SK-N-SH (cell line): ENCODE measurements around the gene POLR2A. TPM values are rescaled to one million over a fixed set of nuclear protein-coding genes. Genes with fewer than 3 reads are reported as not detected.
A peak's percentile ranks its signal among the peaks of the same experiment; 100 is the strongest.

Source experiments
- CTCF ChIA-PET: fragments of 300-600, 350-600 bp; formaldehyde crosslinking; extraction: SDS; loops from one replicate; lab custom pipeline; 2021; lab: Yijun Ruan, JAX
- POLR2A ChIA-PET: fragments of 350-600 bp; sonication (Branson Sonifier 250); formaldehyde crosslinking; extraction: SDS; loops from one replicate; lab custom pipeline; 2020; ENCODE audit warnings: antibody characterized with exemption, inconsistent platforms; lab: Yijun Ruan, JAX
- DNase-seq: peaks from one replicate; pipeline ENCODE4 v3.0.0; 2012
- H2AFZ ChIP-seq: fragments of 200-600 bp; sonication (generic); 2 replicates; pipeline ENCODE4 v1.8.1; 2016; ENCODE audit warnings: antibody characterized with exemption, mild to moderate bottlenecking, low read depth
- H3F3A ChIP-seq: fragments of 200-600 bp; sonication (generic); replicated peaks from 2 replicates; pipeline ENCODE3; 2016; ENCODE audit warnings: antibody characterized with exemption, mild to moderate bottlenecking; ENCODE audit not compliant: insufficient read depth
- H3K27ac ChIP-seq, 2 experiments: fragments of 200-500 bp in 1 of 2; fragments of 200-600 bp in 1 of 2; sonication (Bioruptor generic) in 1 of 2; sonication (generic), shearing (Covaris generic) in 1 of 2; 2 replicates each; pipeline versions ENCODE4 v1.5.1 to v1.6.1; 2014 to 2016; ENCODE audit warnings: low read depth in 2 of 2, inconsistent platforms in 1 of 2, low read length in 1 of 2, mild to moderate bottlenecking in 1 of 2, mixed read lengths in 1 of 2
- H3K27me3 ChIP-seq: fragments of 200-600 bp; sonication (generic), shearing (Covaris generic); 2 replicates; pipeline ENCODE4 v1.6.1; 2016; ENCODE audit warnings: mixed run types; ENCODE audit not compliant: insufficient read depth
- H3K36me3 ChIP-seq, 2 experiments: fragments of 200-500 bp in 1 of 2; fragments of 200-600 bp in 1 of 2; sonication (Bioruptor generic) in 1 of 2; sonication (generic) in 1 of 2; replicated peaks in 1 of 2; 2 replicates each; pipeline versions ENCODE3 to v1.5.1; 2014 to 2016; ENCODE audit warnings: low read length in 1 of 2, mild to moderate bottlenecking in 1 of 2; ENCODE audit not compliant: insufficient read depth in 2 of 2, control insufficient read depth in 1 of 2
- H3K4me1 ChIP-seq, 2 experiments: fragments of 200-500 bp in 1 of 2; fragments of 200-600 bp in 1 of 2; sonication (Bioruptor generic) in 1 of 2; sonication (generic), shearing (Covaris generic) in 1 of 2; 2 replicates each; pipeline versions ENCODE4 v1.5.1 to v1.6.1; 2014 to 2016; ENCODE audit warnings: low read depth in 1 of 2, low read length in 1 of 2, mixed run types in 1 of 2; ENCODE audit not compliant: insufficient read depth in 2 of 2, control insufficient read depth in 1 of 2
- H3K4me2 ChIP-seq: fragments of 200-600 bp; sonication (generic), shearing (Covaris generic); 2 replicates; pipeline ENCODE4 v1.6.1; 2017; ENCODE audit warnings: mixed run types
- H3K4me3 ChIP-seq, 2 experiments: fragments of 200-500 bp in 1 of 2; fragments of 200-600 bp in 1 of 2; sonication (Bioruptor generic) in 1 of 2; sonication (generic), shearing (Covaris generic) in 1 of 2; 2 replicates each; pipeline versions ENCODE4 v1.5.1 to v1.8.1; 2014 to 2016; ENCODE audit warnings: low read depth in 2 of 2, inconsistent platforms in 1 of 2, low read length in 1 of 2, mild to moderate bottlenecking in 1 of 2, mixed read lengths in 1 of 2, moderate library complexity in 1 of 2
- H3K79me2 ChIP-seq: fragments of 200-600 bp; sonication (generic); 2 replicates; pipeline ENCODE4 v1.8.1; 2017; ENCODE audit warnings: mild to moderate bottlenecking; ENCODE audit not compliant: insufficient read depth
- H3K9ac ChIP-seq: fragments of 200-600 bp; sonication (generic); 2 replicates; pipeline ENCODE4 v1.6.1; 2017; ENCODE audit warnings: mixed run types
- H3K9me2 ChIP-seq: fragments of 200-600 bp; sonication (generic); 2 replicates; pipeline ENCODE4 v1.6.1; 2017; ENCODE audit warnings: mixed run types
- H3K9me3 ChIP-seq: fragments of 200-600 bp; sonication (generic); 2 replicates; pipeline ENCODE4 v1.6.1; 2017; ENCODE audit warnings: mixed run types, mild to moderate bottlenecking, moderate library complexity
- H4K20me1 ChIP-seq: fragments of 200-600 bp; sonication (generic); 2 replicates; pipeline ENCODE4 v1.6.1; 2017; ENCODE audit warnings: mild to moderate bottlenecking, mixed run types; ENCODE audit not compliant: insufficient read depth
- CHD2 ChIP-seq: fragments of 150-350 bp; IDR thresholded peaks from 2 replicates; pipeline ENCODE4 v1.6.1; 2018; ENCODE audit warnings: low read length; ENCODE audit not compliant: partially characterized antibody
- CTCF ChIP-seq: fragments of 200-600 bp; sonication (generic); IDR thresholded peaks from 2 replicates; pipeline ENCODE4 v1.6.1; 2017; ENCODE audit warnings: antibody characterized with exemption, mild to moderate bottlenecking, moderate library complexity
- FOSL2 ChIP-seq: IDR thresholded peaks from 2 replicates; pipeline ENCODE4 v1.4.0; 2012; ENCODE audit warnings: low read depth, mild to moderate bottlenecking, moderate library complexity, borderline replicate concordance
- JUND ChIP-seq: IDR thresholded peaks from 2 replicates; pipeline ENCODE4 v1.4.0; 2012
- NRF1 ChIP-seq: IDR thresholded peaks from 2 replicates; pipeline ENCODE4 v1.6.1; 2012; ENCODE audit warnings: low read depth, mild to moderate bottlenecking, low read length
- RAD21 ChIP-seq: IDR thresholded peaks from 2 replicates; pipeline ENCODE4 v1.6.1; 2012; ENCODE audit warnings: mild to moderate bottlenecking, low read length
- REST ChIP-seq: IDR thresholded peaks from 2 replicates; pipeline ENCODE4 v1.6.1; 2012; ENCODE audit warnings: mild to moderate bottlenecking, low read depth, low read length, moderate library complexity
- RFX5 ChIP-seq: IDR thresholded peaks from 2 replicates; pipeline ENCODE4 v1.6.1; 2012; ENCODE audit warnings: mild to moderate bottlenecking, improper control_type of control experiment, low read length
- TAF1 ChIP-seq: IDR thresholded peaks from 2 replicates; pipeline ENCODE4 v1.6.1; 2012; ENCODE audit warnings: low read depth, mild to moderate bottlenecking, low read length, moderate library complexity, borderline replicate concordance
- TCF12 ChIP-seq: IDR thresholded peaks from 2 replicates; pipeline ENCODE4 v1.4.0; 2012
- TEAD4 ChIP-seq: IDR thresholded peaks from 2 replicates; pipeline ENCODE4 v1.4.0; 2012; ENCODE audit warnings: mild to moderate bottlenecking, borderline replicate concordance; ENCODE audit not compliant: insufficient read depth
- USF1 ChIP-seq: IDR thresholded peaks from 2 replicates; pipeline ENCODE4 v1.4.0; 2012; ENCODE audit warnings: low read depth, borderline replicate concordance
- USF2 ChIP-seq: fragments of 150-350 bp; IDR thresholded peaks from 2 replicates; pipeline ENCODE4 v1.6.1; 2017; ENCODE audit warnings: antibody characterized with exemption, low read length, low read depth, borderline replicate concordance
- ZBTB33 ChIP-seq: IDR thresholded peaks from 2 replicates; pipeline ENCODE4 v1.4.0; 2012; ENCODE audit warnings: low read depth, borderline replicate concordance
- WGBS: methylation state at CpG from one replicate; pipeline ENCODE4 v1.1.6; 2017; ENCODE audit warnings: low lambda C conversion rate; 5-methylcytosine and 5-hydroxymethylcytosine counted together
- polyA plus RNA-seq, 3 experiments: library from polyadenylated mRNA; depleted of rRNA; stranded (reverse); fragments of >200 nt; gene quantifications; 2 replicates each; pipeline ENCODE4 v1.2.3, GENCODE V29; 2012

Gene POLR2A
- polyA plus RNA-seq, 1 of the 3 experiments (the other 2 are of a cell fraction), result 37.3 TPM

GRCh38 chr17:7466318-7466638 lies 17.9 kb upstream of the POLR2A start:
- H3K9ac ChIP-seq, result no peak overlapping the region
- H4K20me1 ChIP-seq, result 0 out of 2 replicates have a peak, but pooled peaks cover 7% of the 10 kb centered on the region
- H3K4me1 ChIP-seq, result peaks cover 4 to 12% of the 10 kb centered on the region in 2 experiments; a peak in 1 of 4 replicates
- POLR2A ChIA-PET, result no interaction called here
- H3F3A ChIP-seq, result peaks cover 7% of the 10 kb centered on the region
- no peak overlapping the region for H3K4me3 ChIP-seq
- H3K9me3 ChIP-seq, result no peaks in the 10 kb centered on the region
- no peaks in the 10 kb centered on the region for H3K9me2 ChIP-seq
- TF ChIP-seq USF2 (no peak), CHD2 (no peak), USF1 (no peak), TCF12 (no peak), TAF1 (no peak), FOSL2 (no peak), RFX5 (no peak), CTCF (no peak), ZBTB33 (no peak), REST (no peak), JUND (no peak), NRF1 (no peak), RAD21 (no peak), TEAD4 (no peak)
- 0 out of 4 replicates have a peak overlapping the region, but pooled peaks of 1 of the 2 experiments have one; percentile 22 for H3K27ac ChIP-seq
- H3K27me3 ChIP-seq, result no peaks in the 10 kb centered on the region
- DNase-seq, result no peak
- CTCF ChIA-PET, result interaction anchor here (1.2 to 1.5 kb wide), 2 partner anchors 94 to 111 kb away, joined by 3 to 4 read pairs; no protein-coding TSS in a partner anchor
- H3K79me2 ChIP-seq, result peaks cover 52% of the 10 kb centered on the region
- peaks cover 4 to 26% of the 10 kb centered on the region in 2 experiments for H3K36me3 ChIP-seq
- 94% methylated on average over 9 of the region's 9 CpGs for WGBS
- no peak overlapping the region for H3K4me2 ChIP-seq
- no peak overlapping the region for H2AFZ ChIP-seq
